GM12878 (cell line): ENCODE results near the gene DIAPH2. TPM values are rescaled to one million over a fixed set of nuclear protein-coding genes. Genes with fewer than 3 reads are reported as not detected.

Source experiments
- ATAC-seq: fragments of 200-7000 bp; cut with Tn5 transposase; 3 replicates; pipeline ENCODE4 v1.9.1; 2020; ENCODE audit warnings: mild to moderate bottlenecking, moderate library complexity
- BruUV-seq: library from RNA; stranded (reverse); fragments of 400-500 nt; replicated peaks from 2 replicates; lab custom pipeline; 2021; lab: Mats Ljungman, UMichigan
- CTCF ChIA-PET: fragments of 300-600 bp; sonication (Branson Sonifier 250); formaldehyde crosslinking; extraction: SDS; loops from one replicate; lab custom pipeline; 2021; ENCODE audit warnings: inconsistent platforms; lab: Yijun Ruan, JAX
- POLR2A ChIA-PET: fragments of 350-600 bp; formaldehyde crosslinking; extraction: SDS; loops from one replicate; lab custom pipeline; 2021; ENCODE audit warnings: inconsistent platforms; lab: Charles Lee
- RAD21 ChIA-PET: fragments of 300-600 bp; sonication (Branson Sonifier 250); formaldehyde crosslinking; loops from one replicate; lab custom pipeline; 2023; ENCODE audit warnings: antibody characterized with exemption; ENCODE audit not compliant: unreplicated experiment; lab: Charles Lee
- SMC1A ChIA-PET: fragments of 300-600 bp; sonication (Branson Sonifier 250); formaldehyde crosslinking; loops from one replicate; lab custom pipeline; 2023; ENCODE audit not compliant: unreplicated experiment, uncharacterized antibody; lab: Charles Lee
- DNase-seq: peaks from one replicate; pipeline ENCODE4 v3.0.0-alpha.2; 2011; ENCODE audit warnings: low read depth, low spot score
- FAIRE-seq: peaks from 3 replicates; lab custom pipeline; 2011; peaks lifted over from hg19 to GRCh38; lab: Jason Lieb, UNC
- H2AFZ ChIP-seq: 2 replicates; pipeline ENCODE4 v1.6.0; 2011; ENCODE audit warnings: low read depth, low read length, control low read depth; ENCODE audit not compliant: control insufficient read depth
- H3K27ac ChIP-seq: 2 replicates; pipeline ENCODE4 v1.5.1; 2011; ENCODE audit warnings: control low read depth; ENCODE audit not compliant: control insufficient read depth, insufficient read depth
- H3K27me3 ChIP-seq, 2 experiments: replicated peaks in 1 of 2; 2 replicates each; pipeline versions ENCODE4 v1.6.0 to v1.6.1; 2011; ENCODE audit warnings: low read length in 1 of 2; ENCODE audit not compliant: control insufficient read depth in 2 of 2, insufficient read depth in 2 of 2
- H3K36me3 ChIP-seq, 2 experiments: 2 replicates each; pipeline ENCODE4 v1.5.1; 2011; ENCODE audit warnings: low read length in 1 of 2; ENCODE audit not compliant: control insufficient read depth in 2 of 2, insufficient read depth in 2 of 2
- H3K4me1 ChIP-seq: 2 replicates; pipeline ENCODE4 v1.6.1; 2011; ENCODE audit warnings: mild to moderate bottlenecking, low read length, moderate library complexity, mixed read lengths; ENCODE audit not compliant: control insufficient read depth, insufficient read depth
- H3K4me2 ChIP-seq: 2 replicates; pipeline ENCODE4 v1.6.0; 2011; ENCODE audit warnings: control low read depth; ENCODE audit not compliant: control insufficient read depth, insufficient read depth
- H3K4me3 ChIP-seq: fragments of 200-600 bp; sonication (generic); 2 replicates; pipeline ENCODE4 v1.5.1; 2016
- H3K79me2 ChIP-seq: 2 replicates; pipeline ENCODE4 v1.6.0; 2011; ENCODE audit warnings: low read length; ENCODE audit not compliant: control insufficient read depth, insufficient read depth
- H3K9ac ChIP-seq: 2 replicates; pipeline ENCODE4 v1.8.0; 2011; ENCODE audit warnings: low read length, control low read depth, mixed read lengths; ENCODE audit not compliant: control insufficient read depth, insufficient read depth
- H3K9me3 ChIP-seq: replicated peaks from 3 replicates; pipeline ENCODE4 v1.5.1; 2011; ENCODE audit warnings: mild to moderate bottlenecking, low read length; ENCODE audit not compliant: control insufficient read depth, insufficient read depth
- H4K20me1 ChIP-seq: 2 replicates; pipeline ENCODE4 v1.6.0; 2011; ENCODE audit not compliant: control insufficient read depth, insufficient read depth
- ASH2L ChIP-seq: fragments of 300-600, 200-600 bp; sonication (generic); IDR thresholded peaks from 2 replicates; pipeline ENCODE4 v1.6.1; 2017; ENCODE audit warnings: low read depth, mild to moderate bottlenecking, borderline replicate concordance
- ATF2 ChIP-seq: IDR thresholded peaks from 2 replicates; pipeline ENCODE4 v1.6.1; 2012; ENCODE audit warnings: low read length, inconsistent platforms
- ATF3 ChIP-seq: IDR thresholded peaks from 2 replicates; pipeline ENCODE4 v1.6.1; 2011; ENCODE audit warnings: low read depth, mild to moderate bottlenecking, low read length, moderate library complexity, borderline replicate concordance; ENCODE audit errors: extremely low read depth
- BRCA1 ChIP-seq: IDR thresholded peaks from 2 replicates; pipeline ENCODE4 v1.6.1; 2011; ENCODE audit warnings: low read depth, low read length, improper control_type of control experiment
- CREB1 ChIP-seq: IDR thresholded peaks from 2 replicates; pipeline ENCODE4 v1.6.1; 2012; ENCODE audit warnings: low read depth, mild to moderate bottlenecking, inconsistent platforms
- CTCF ChIP-seq, 3 experiments: IDR thresholded peaks in 2 of 3; conservative IDR thresholded peaks in 1 of 3; 2 replicates each; pipeline ENCODE4 v1.5.1; 2011; ENCODE audit warnings: low read depth in 3 of 3, low read length in 3 of 3, mild to moderate bottlenecking in 3 of 3, control low read depth in 2 of 3, moderate library complexity in 2 of 3, inconsistent platforms in 1 of 3, mixed read lengths in 1 of 3; ENCODE audit not compliant: control insufficient read depth in 2 of 3, insufficient read depth in 1 of 3; ENCODE audit errors: extremely low read depth in 1 of 3
- EED ChIP-seq: sonication (generic); IDR thresholded peaks from 2 replicates; pipeline ENCODE4 v1.6.1; 2016; ENCODE audit warnings: antibody characterized with exemption, low read depth
- EGR1 ChIP-seq, 2 experiments: IDR thresholded peaks; 1 replicate in 1 of 2; 2 replicates in 1 of 2; pipeline ENCODE4 v1.6.1; 2011 to 2012; ENCODE audit warnings: low read depth in 2 of 2, low read length in 2 of 2, borderline replicate concordance in 1 of 2, mild to moderate bottlenecking in 1 of 2, moderate library complexity in 1 of 2
- EZH2 ChIP-seq: IDR thresholded peaks from 2 replicates; pipeline ENCODE4 v1.6.1; 2012; ENCODE audit warnings: low read depth, mild to moderate bottlenecking, control low read depth, inconsistent platforms, low read length, borderline replicate concordance; ENCODE audit not compliant: control insufficient read depth
- MLLT1 ChIP-seq: fragments of 450-650 bp; IDR thresholded peaks from 2 replicates; pipeline ENCODE4 v1.6.1; 2016; ENCODE audit warnings: mild to moderate bottlenecking
- NR2F1 ChIP-seq: fragments of 450-650 bp; conservative IDR thresholded peaks from 2 replicates; pipeline ENCODE4 v1.6.1; 2017; ENCODE audit warnings: mild to moderate bottlenecking
- PAX8 ChIP-seq: fragments of 450-650 bp; IDR thresholded peaks from 2 replicates; pipeline ENCODE4 v1.6.1; 2017; ENCODE audit warnings: mild to moderate bottlenecking, moderate library complexity
- SUZ12 ChIP-seq: fragments of 200-600 bp; sonication (generic); IDR thresholded peaks from one replicate; pipeline ENCODE4 v1.6.1; 2018; ENCODE audit warnings: antibody characterized with exemption, mild to moderate bottlenecking; ENCODE audit not compliant: unreplicated experiment
- WRNIP1 ChIP-seq: IDR thresholded peaks from 2 replicates; pipeline ENCODE4 v1.6.1; 2011; ENCODE audit warnings: low read depth, low read length, improper control_type of control experiment, borderline replicate concordance
- ZNF217 ChIP-seq: fragments of 450-650 bp; IDR thresholded peaks from 2 replicates; pipeline ENCODE4 v1.6.1; 2017; ENCODE audit warnings: antibody characterized with exemption, mild to moderate bottlenecking
- ZSCAN29 ChIP-seq: fragments of 450-650 bp; IDR thresholded peaks from 2 replicates; pipeline ENCODE4 v1.6.1; 2017; ENCODE audit warnings: mild to moderate bottlenecking, moderate library complexity
- ZZZ3 ChIP-seq: IDR thresholded peaks from 2 replicates; pipeline ENCODE4 v1.6.1; 2011; ENCODE audit warnings: low read depth; ENCODE audit not compliant: control insufficient read depth, insufficient read length
- whole genome bisulfite sequencing: methylation state at CpG from one replicate; pipeline ENCODE4 v1.1.6; 2016; ENCODE audit warnings: low lambda C conversion rate; ENCODE audit not compliant: insufficient replicate concordance, insufficient coverage; ENCODE audit errors: missing lambda C conversion rate; 5-methylcytosine and 5-hydroxymethylcytosine counted together
- in situ Hi-C: fragments of 300-500 bp; cut with MboI; formaldehyde crosslinking; loops from 9 replicates; pipeline ENCODE4 v1.14.3; 2018; ENCODE audit warnings: mixed read lengths
- intact Hi-C: fragments of 100-400 bp; cut with micrococcal nuclease; formaldehyde crosslinking; loops from one replicate; pipeline ENCODE4 v1.14.2; 2022; ENCODE audit not compliant: unreplicated experiment
- polyA plus RNA-seq, 11 experiments: library from polyadenylated mRNA; depleted of rRNA in 4 of 11; unstranded in 6 of 11; stranded (reverse) in 5 of 11; fragments of >200 nt; fragmentation: Nextera tagmentation in 4 of 11; fragmentation: Illumina TruSeq in 1 of 11; extraction: Ambion mirVana in 4 of 11; extraction: Trizol in 1 of 11; gene quantifications; 1 replicate in 1 of 11; 2 replicates in 10 of 11; pipeline versions ENCODE4 v1.2.1 to v1.2.3, GENCODE V29; 2011 to 2016; ENCODE audit warnings: inconsistent platforms in 2 of 11, missing spikeins in 2 of 11, low read depth in 1 of 11
- total RNA-seq, 4 experiments: library from RNA; depleted of rRNA in 3 of 4; stranded (reverse); fragments of >200 nt in 3 of 4; fragmentation: Illumina TruSeq in 1 of 4; extraction: Trizol in 1 of 4; gene quantifications; 2 replicates each; pipeline versions ENCODE4 v1.2.1 to v1.2.3, GENCODE V29; 2013 to 2021

The DIAPH2 gene
- total and polyA plus RNA-seq, 10 of the 15 experiments (the other 5 are each of a cell fraction or from before 2014, with no cell fraction given), result 2.2 to 16.6 (median 8.8) TPM

- Histone ChIP-seq H3K4me2 (no peak overlapping the region), H2AFZ (no peak overlapping the region), H3K9me3 (no peaks in the 10 kb centered on the region), H3K4me1 (no peaks in the 10 kb centered on the region), H3K79me2 (no peaks in the 10 kb centered on the region), H3K27ac (no peak overlapping the region), H4K20me1 (no peaks in the 10 kb centered on the region), H3K36me3 (no peaks in the 10 kb centered on the region), H3K27me3 (no peaks in the 10 kb centered on the region), H3K9ac (no peak overlapping the region), H3K4me3 (no peak overlapping the region)
- BruUV-seq, result no TSS peak
- ChIA-PET POLR2A (interaction anchor here (0.6 kb wide), 1 partner anchor 45 kb away, joined by 3 read pairs; no protein-coding TSS in a partner anchor), SMC1A (no interaction called here), RAD21 (no interaction called here), CTCF (interaction anchor here (0.7 to 0.9 kb wide), 2 partner anchors 147 to 349 kb away, joined by 3 read pairs; no protein-coding TSS in a partner anchor)
- intact Hi-C loops (no loop called here), in situ Hi-C loops (no loop called here)
- TF ChIP-seq MLLT1 (no peak), ATF2 (no peak), SUZ12 (no peak), ASH2L (no peak), ZZZ3 (no peak), WRNIP1 (no peak), ZNF217 (no peak), PAX8 (no peak), CTCF (IDR thresholded peaks at IDR 0.05 in 2 of 3, conservative IDR thresholded peaks at IDR 0.05 in 1 of 3; ENCODE audit: control insufficient read depth in 2 of 3, extremely low read depth in 1 of 3, insufficient read depth in 1 of 3, low read depth in 3 of 3, low read length in 3 of 3) (no peak), CREB1 (no peak), EED (no peak), EGR1 (IDR thresholded peaks at IDR 0.05; ENCODE audit: borderline replicate concordance in 1 of 2, low read depth in 2 of 2, low read length in 2 of 2) (no peak), ATF3 (no peak), ZSCAN29 (no peak), NR2F1 (no peak), BRCA1 (no peak), EZH2 (no peak)
- WGBS, result 62% methylated on average over 10 of the region's 12 CpGs
- ATAC-seq (no peak), FAIRE-seq (no peak), DNase-seq (no peak)
Observed at GRCh38 chrX:97119474-97120109, 434.9 kb downstream of the DIAPH2 start.
